Motor neuron (in vitro differentiated cells): ENCODE data around the gene EPHA4. TPM values are rescaled to one million over a fixed set of nuclear protein-coding genes. Genes with fewer than 3 reads are reported as not detected.

Experiments
- ATAC-seq, 8 experiments: fragments of 200-7000 bp; cut with Tn5 transposase; replicated peaks in 6 of 8; 2 replicates each; pipeline ENCODE4 v1.8.0; 2021; ENCODE audit warnings: mild to moderate bottlenecking in 8 of 8, moderate library complexity in 8 of 8
- H3K27ac ChIP-seq, 2 donors: fragments of 250-450 bp; sonication (Bioruptor Pico); 2 replicates each; pipeline ENCODE4 v1.9.0; 2021; ENCODE audit warnings: antibody characterized with exemption in 2 of 2, mild to moderate bottlenecking in 2 of 2, moderate library complexity in 1 of 2
- H3K4me1 ChIP-seq, 2 donors: fragments of 250-450 bp; sonication (Bioruptor Pico); replicated peaks in 1 of 2; 2 replicates each; pipeline ENCODE4 v1.6.1; 2021; ENCODE audit warnings: antibody characterized with exemption in 2 of 2, mild to moderate bottlenecking in 2 of 2, moderate library complexity in 1 of 2
- H3K4me3 ChIP-seq, 5 donors: fragments of 250-450 bp; sonication (Bioruptor Pico); 2 replicates each; pipeline ENCODE4 v1.9.0; 2021; ENCODE audit warnings: antibody characterized with exemption in 5 of 5, mild to moderate bottlenecking in 5 of 5, moderate library complexity in 4 of 5
- WGBS, 10 experiments: fragments of 450-650 bp; shearing (Covaris generic); methylation state at CpG; one replicate each; pipeline ENCODE4 v1.0.0; 2022; 5-methylcytosine and 5-hydroxymethylcytosine counted together
- in situ Hi-C, 9 experiments: fragments of 400-800 bp; cut with MboI; loops; one replicate each; pipeline ENCODE4 v1.15.0; 2021; ENCODE audit warnings: low sequenced_read_pairs in 9 of 9, low pct_unique_long_range_greater_than_20kb in 2 of 9; ENCODE audit not compliant: unreplicated experiment in 9 of 9
- total RNA-seq, 8 experiments: library from RNA; unstranded; fragments of 300-600 nt; gene quantifications; 2 replicates each; pipeline versions ENCODE4 v1.2.3 to v1.2.4, GENCODE V29; 2022

EPHA4 gene
- total RNA-seq, 8 experiments from 2014 or later = 14.0 to 39.8 (median 18.8) TPM

DNA sequence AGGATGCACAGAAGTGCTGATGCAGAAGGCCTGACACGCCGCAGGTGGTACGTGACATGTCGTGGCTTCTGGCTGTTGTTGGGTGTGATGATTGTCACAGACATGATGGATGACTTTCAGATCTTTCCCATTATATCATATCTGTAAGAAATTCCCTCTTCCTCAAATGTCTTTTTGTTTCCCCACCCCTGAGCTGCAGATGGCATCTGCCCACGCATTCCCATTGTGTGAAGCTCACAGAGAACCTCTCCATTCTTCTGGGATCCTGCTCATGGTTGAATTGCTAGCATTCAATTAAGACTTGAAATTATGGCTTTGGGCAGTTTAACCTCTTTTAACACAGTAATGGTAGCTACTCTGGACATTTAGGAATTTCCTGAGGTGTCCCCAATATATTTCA, 28.3 kb upstream of the EPHA4 start:
- in situ Hi-C loops = no loop called here
- no peak overlapping the region for H3K4me3 ChIP-seq
- H3K27ac ChIP-seq = no peak overlapping the region
- WGBS, 10 experiments = 20 to 100% (median 88%) methylated on average over 1 to 5 of the region's 5 CpGs; no CpG with 5 or more reads in 4 of the 10 experiments
- H3K4me1 ChIP-seq = peaks cover 6 to 19% of the 10 kb centered on the region in 2 donors
- ATAC-seq = no peak

DNA sequence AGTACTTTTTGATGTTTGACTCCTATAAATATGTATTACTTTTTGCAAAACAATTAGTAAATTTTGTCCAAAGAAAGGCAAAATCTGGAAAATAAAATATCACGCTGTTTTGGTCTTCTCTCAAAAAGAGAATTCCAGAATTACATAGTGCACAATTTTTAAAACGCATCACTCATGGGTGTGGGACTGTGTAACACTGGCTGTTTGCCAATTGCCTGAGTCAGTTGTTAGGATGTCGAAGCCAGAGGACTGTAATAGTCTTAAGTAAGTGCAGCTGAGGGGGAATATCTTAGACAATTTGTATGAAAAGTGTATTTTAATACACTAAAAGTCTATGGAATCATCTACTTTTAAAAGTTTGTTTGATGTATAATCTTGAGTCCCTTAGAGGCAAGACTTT, 24.1 kb upstream of the EPHA4 start:
- Histone ChIP-seq H3K27ac (no peak overlapping the region), H3K4me3 (no peak overlapping the region), H3K4me1 (peaks cover 0 to 11% of the 10 kb centered on the region in 2 donors)
- 0 to 100% (median 83%) methylated on average over 1 to 3 of the region's 3 CpGs for WGBS, 10 experiments
- in situ Hi-C loops = loop anchor here in 5 of 9 experiments (25.0 kb wide), 2 partner anchors 366 to 1859 kb away; no protein-coding TSS in a partner anchor
- peak in 2 of 8 experiments; percentile 93 for ATAC-seq

DNA sequence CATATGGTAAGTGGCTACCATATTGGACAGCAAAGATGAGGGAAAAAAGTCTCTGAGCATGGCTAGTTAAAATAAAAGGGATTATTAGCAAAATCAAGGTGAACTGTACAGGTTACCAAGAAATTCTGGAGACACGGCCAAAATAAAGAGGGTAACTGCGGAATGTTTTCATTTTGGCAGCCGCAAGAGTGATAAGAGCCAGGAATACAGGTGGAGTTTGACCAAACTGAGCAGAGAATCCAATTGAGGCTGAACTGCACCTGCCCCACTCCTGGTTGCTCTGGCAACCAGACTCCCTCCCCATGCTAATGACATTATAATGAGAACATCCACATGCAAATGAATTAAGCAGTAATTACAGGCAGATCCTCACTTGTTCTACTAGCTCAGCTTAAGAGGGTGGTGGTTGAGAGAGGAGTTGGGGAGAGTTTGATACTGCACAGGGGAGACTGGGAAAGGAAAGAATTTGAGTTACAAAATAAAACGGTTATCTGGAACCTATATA, 18.8 kb upstream of the EPHA4 start:
- Histone ChIP-seq H3K27ac (no peak overlapping the region), H3K4me3 (no peak overlapping the region), H3K4me1 (no peaks in the 10 kb centered on the region)
- no peak for ATAC-seq
- WGBS, 10 experiments = 0 to 100% (median 83%) methylated on average over 1 to 4 of the region's 4 CpGs
- in situ Hi-C loops = loop anchor here in 5 of 9 experiments (25.0 kb wide), 2 partner anchors 371 to 1854 kb away; no protein-coding TSS in a partner anchor

DNA sequence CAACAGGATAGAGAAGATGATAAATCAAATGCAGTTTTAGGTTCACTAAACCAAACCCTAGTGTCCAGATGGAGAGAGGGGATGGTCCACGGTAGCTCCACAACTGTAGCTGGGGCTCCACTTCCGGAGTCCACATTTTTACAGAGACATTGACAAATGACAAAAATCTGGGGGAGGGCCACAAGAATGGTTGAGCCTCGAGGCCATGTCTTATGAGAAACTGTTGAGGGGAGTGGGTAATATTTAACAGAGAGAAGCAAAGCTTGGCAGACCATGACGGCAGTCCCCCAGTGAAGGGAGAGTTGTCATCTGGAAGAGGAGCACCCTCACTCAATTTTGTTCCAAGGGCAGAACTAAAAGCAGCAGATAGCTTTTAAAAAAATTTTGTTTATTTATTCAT, 17.6 kb upstream of the EPHA4 start:
- ATAC-seq = no peak
- in situ Hi-C loops = loop anchor here in 5 of 9 experiments (25.0 kb wide), 2 partner anchors 373 to 1852 kb away; no protein-coding TSS in a partner anchor
- H3K27ac ChIP-seq = no peak overlapping the region
- no peak overlapping the region for H3K4me3 ChIP-seq
- no peaks in the 10 kb centered on the region for H3K4me1 ChIP-seq
- WGBS, 10 experiments = 32 to 71% (median 54%) methylated on average over 2 to 4 of the region's 4 CpGs; no CpG with 5 or more reads in 3 of the 10 experiments

DNA sequence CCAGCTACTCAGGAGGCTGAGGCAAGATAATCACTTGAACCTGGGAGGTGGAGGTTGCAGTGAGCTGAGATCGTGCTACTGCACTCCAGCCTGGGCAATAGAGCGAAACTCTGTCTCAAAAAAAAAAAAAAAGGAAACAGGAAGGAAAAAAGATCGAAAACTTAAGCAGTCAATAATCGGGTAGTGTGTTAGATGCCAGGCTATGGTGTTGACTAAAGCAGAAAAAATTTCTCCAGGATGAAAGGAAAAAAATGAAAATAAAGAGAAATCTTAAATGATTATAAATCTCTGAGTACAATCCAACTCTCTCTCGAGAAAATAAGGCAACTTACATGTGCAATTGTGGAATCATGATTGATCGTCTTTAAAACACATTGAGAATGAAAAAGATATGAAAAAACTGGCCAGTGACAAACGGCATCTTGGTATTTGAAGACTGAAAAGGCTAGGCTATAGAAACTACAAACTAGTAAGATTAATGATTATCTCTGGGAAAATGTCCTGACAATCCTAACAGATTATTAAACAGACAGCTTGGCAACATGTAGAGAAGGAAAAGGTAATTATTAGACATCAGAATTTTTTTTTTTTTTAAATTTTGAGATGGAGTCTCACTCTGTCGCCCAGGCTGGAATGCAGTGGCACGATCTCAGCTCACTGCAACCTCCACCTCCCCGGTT, 16.3 kb upstream of the EPHA4 start:
- Histone ChIP-seq H3K4me1 (no peaks in the 10 kb centered on the region), H3K27ac (no peak overlapping the region), H3K4me3 (no peak overlapping the region)
- in situ Hi-C loops = loop anchor here in 5 of 9 experiments (25.0 kb wide), 2 partner anchors 374 to 1851 kb away; no protein-coding TSS in a partner anchor
- ATAC-seq = no peak
- 34 to 81% (median 65%) methylated on average over 3 to 10 of the region's 10 CpGs for WGBS, 10 experiments

DNA sequence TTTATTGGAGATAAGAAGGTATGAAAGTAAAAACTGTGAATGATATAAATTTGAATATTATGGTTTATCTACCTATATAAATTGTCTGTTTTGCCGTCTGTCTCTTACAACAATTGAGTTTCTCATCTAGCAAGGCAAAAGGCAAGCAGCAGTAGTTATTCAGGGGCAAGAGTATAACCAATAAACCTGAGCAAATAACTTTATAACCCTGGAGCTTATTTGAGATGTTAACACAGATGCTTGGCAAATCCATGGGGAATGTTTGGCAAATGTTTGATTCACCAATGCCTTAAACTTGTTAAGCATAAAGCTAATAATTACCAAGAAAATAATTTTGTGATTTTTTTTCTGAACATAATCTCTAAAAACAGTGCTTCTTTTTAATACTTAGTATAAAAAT, 9.9 kb upstream of the EPHA4 start:
- 0 to 100% (median 73%) methylated on average over 1 of the region's 1 CpG; no CpG with 5 or more reads in 2 of the 10 experiments for WGBS, 10 experiments
- ATAC-seq = peak in 1 of 8 experiments; percentile 35
- in situ Hi-C loops = loop anchor here in 5 of 9 experiments (25.0 kb wide), 2 partner anchors 380 to 1845 kb away; no protein-coding TSS in a partner anchor
- H3K27ac ChIP-seq = no peak overlapping the region
- H3K4me1 ChIP-seq = no peaks in the 10 kb centered on the region
- H3K4me3 ChIP-seq = no peak overlapping the region

DNA sequence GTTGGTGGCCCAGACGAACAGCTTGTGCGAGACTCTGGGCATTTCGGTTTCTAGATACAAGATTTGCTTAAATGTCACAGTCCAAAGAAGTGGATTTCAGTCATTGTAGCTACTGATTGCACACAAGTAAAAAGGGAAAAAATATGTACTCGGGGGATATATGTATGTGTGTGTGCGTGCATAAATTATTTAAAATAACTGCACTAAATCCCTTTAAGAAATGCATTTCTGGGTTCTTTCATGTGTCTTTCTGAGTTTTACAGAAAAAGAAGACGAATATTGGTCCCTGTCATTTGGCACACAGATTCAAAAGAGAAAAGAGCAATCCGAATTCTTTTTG, 2.1 kb upstream of the EPHA4 start:
- H3K27ac ChIP-seq = no peak overlapping the region
- peak overlapping the region; percentile 53 to 60 (median 56) for H3K4me3 ChIP-seq
- WGBS, 10 experiments = 1 to 92% (median 16%) methylated on average over 2 to 7 of the region's 7 CpGs
- in situ Hi-C loops = loop anchor here in 7 of 9 experiments (10.0 to 25.0 kb wide), 6 partner anchors 387 to 1837 kb away; no protein-coding TSS in a partner anchor
- ATAC-seq = no peak
- peaks cover 0 to 2% of the 10 kb centered on the region in 2 donors for H3K4me1 ChIP-seq

DNA sequence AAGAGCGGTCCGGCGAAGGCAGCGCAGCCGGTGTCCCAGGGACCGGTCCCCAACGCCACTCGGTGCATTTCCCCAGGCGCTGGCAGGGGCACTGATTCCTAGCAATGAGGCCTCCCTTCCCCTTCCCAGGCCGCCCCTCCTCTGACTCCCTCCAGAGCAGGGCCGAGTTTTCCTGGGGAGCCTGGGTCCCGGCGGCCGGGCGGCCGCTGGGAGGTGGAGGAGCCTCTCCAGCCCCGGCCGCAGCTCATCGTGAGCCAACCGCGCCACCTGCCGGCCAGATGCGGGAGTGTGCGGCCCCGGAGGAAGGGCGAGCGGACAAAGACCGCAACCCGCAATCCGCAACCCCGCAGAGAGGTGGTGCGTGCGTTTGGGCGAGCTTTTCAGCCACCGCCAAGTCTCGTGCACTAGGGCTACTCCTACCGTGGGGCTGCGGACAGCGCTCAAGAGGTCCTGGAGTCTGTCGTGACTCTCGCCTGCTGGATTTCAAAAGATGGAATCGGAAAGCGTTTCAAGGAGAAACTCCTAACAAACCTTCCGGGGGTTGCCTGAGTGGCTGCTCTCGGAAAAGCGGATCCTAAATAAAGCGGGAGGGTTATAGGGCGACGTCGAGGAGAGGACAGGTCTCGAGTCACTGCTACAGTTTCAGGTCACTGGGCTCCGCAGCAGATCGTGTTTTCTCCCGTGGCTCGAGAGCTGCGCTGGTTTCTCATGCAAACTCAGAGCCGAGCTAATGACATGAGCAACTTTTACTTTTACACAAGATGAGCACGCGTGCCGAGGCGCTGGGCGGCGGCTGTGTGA, 1.5 kb upstream of the EPHA4 start:
- peak; percentile 60 to 74 (median 70) for ATAC-seq
- Histone ChIP-seq H3K4me3 (peak overlapping the region; percentile 53 to 60 (median 56)), H3K27ac (peak overlapping the region in 1 of 2 donors; percentile 5), H3K4me1 (peaks cover 0 to 8% of the 10 kb centered on the region in 2 donors)
- WGBS, 10 experiments = 0 to 2% (median 0%) methylated on average over 3 to 19 of the region's 63 CpGs; no CpG with 5 or more reads in 2 of the 10 experiments
- in situ Hi-C loops = loop anchor here in 7 of 9 experiments (10.0 to 25.0 kb wide), 6 partner anchors 386 to 1836 kb away; no protein-coding TSS in a partner anchor

DNA sequence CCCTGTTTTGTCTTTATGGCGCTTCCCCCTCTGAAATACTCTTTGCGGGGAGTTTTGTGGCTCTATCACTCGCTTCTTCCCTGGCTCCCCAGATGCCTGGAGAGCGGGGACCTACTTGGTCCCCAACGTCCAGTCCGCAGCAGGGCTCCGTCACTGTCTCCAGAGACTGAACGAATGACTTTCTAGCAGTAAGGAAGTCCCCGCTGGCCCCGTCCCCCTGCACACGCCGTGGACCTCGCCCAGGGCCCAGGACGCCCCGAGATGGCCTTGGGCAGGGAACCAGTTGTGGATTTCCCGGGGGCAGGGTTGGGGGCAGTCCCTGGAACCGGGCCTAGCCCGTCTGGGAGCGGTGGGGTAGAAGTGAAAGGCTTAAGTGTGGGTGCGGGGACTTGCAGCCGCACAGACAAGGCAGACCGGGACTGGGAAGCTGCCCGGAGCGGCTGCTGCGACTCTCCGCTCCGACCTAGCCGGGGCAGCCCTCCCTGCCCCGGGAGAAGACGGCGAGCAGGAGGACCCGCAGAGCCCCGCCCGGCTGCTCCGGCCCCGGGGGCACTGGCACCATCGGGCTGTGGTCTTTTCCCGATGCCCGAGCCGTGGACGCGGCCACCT, 821 bp upstream of the EPHA4 start:
- 0% methylated on average over 1 to 15 of the region's 42 CpGs; no CpG with 5 or more reads in 6 of the 10 experiments for WGBS, 10 experiments

DNA sequence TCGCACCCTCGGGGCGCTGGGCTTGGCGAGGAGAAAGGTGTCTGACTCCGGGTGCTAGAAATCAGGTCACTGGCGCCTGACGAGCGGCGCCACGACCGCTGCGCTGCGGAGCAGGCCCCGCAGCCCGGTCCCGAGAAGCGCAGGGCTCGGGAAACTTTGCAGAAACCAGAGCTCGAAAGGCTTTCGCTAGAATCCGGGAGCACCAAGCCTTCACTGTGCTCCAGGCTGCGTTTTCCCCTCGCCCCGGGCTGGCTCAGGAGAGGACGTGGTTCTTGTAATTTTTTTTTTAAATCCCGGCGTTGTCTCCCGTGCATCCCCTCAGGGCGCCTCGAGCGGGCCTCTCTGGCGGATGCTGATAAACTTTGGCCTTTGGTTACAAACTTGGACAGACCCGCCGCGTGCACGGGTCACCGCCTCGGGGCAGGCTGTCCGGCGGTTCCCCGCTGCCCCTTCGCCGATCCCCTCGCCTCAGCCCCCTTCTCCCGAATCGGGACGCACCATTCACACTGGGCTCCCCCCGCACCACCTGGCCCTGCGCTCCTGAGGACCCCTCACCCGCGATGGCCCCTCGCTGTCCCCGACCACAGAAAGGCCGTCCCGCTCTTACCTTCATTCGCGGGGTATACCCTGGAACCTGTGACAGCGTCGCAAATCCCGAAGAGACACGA, 419 bp downstream of the EPHA4 start:
- WGBS, 10 experiments = 0 to 5% (median 0%) methylated on average over 2 to 9 of the region's 61 CpGs; no CpG with 5 or more reads in 5 of the 10 experiments
- in situ Hi-C loops = loop anchor here in 7 of 9 experiments (10.0 to 25.0 kb wide), 6 partner anchors 384 to 1834 kb away; no protein-coding TSS in a partner anchor
- Histone ChIP-seq H3K4me3 (peak overlapping the region; percentile 53 to 60 (median 56)), H3K27ac (peak overlapping the region in 1 of 2 donors; percentile 60), H3K4me1 (peaks cover 3 to 18% of the 10 kb centered on the region in 2 donors)
- ATAC-seq = peak; percentile 4 to 23 (median 7)

More for the DNA sequence above, 821 bp upstream of the EPHA4 start:
- Histone ChIP-seq H3K4me1 (peaks cover 0 to 10% of the 10 kb centered on the region in 2 donors), H3K4me3 (peak overlapping the region; percentile 53 to 60 (median 56)), H3K27ac (peak overlapping the region in 1 of 2 donors; percentile 5)
- ATAC-seq = peak; percentile 14 to 39 (median 26)
- in situ Hi-C loops = loop anchor here in 7 of 9 experiments (10.0 to 25.0 kb wide), 6 partner anchors 386 to 1836 kb away; no protein-coding TSS in a partner anchor

DNA sequence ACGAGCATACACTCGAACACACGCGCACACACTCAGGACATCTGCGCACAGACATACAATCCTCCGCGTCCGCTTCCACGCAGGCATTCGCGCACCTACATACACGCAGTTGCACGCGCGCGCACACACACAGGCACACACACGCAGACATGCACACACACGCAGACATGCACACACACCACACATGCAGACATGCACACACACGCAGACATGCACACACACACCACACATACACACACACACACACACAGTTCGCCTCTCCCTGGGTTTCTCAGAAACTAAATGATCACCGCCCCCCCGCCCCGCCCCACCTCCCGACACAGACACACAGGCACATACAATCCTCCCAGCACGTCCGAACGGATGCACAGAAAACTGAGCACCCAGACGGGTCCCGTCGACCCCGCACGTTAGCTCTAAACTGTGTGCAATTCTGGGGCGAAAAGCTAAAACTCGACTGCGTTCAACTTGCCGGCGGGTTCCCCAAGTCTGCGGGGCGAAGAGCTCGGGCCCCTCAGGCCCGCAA, 1.0 kb downstream of the EPHA4 start:
- in situ Hi-C loops = loop anchor here in 7 of 9 experiments (10.0 to 25.0 kb wide), 6 partner anchors 384 to 1834 kb away; no protein-coding TSS in a partner anchor
- peaks cover 3 to 18% of the 10 kb centered on the region in 2 donors for H3K4me1 ChIP-seq
- no peak for ATAC-seq
- 0 to 30% (median 7%) methylated on average over 2 to 9 of the region's 41 CpGs; no CpG with 5 or more reads in 6 of the 10 experiments for WGBS, 10 experiments
- peak overlapping the region; percentile 53 to 60 (median 56) for H3K4me3 ChIP-seq
- H3K27ac ChIP-seq = peak overlapping the region in 1 of 2 donors; percentile 60
